HCT116 (cell line): Measurements from ENCODE around the gene DTD1. TPM values are rescaled to one million over a fixed set of nuclear protein-coding genes. Genes with fewer than 3 reads are reported as not detected.

Source experiments
- ATAC-seq: fragments of 200-7000 bp; cut with Tn5 transposase; 2 replicates; pipeline ENCODE4 v1.9.1; 2020; ENCODE audit warnings: mild to moderate bottlenecking, moderate library complexity
- BruUV-seq: library from RNA; stranded (reverse); fragments of 400-500 nt; replicated peaks from 2 replicates; lab custom pipeline; 2021; lab: Mats Ljungman, UMichigan
- CTCF ChIA-PET: fragments of 300-600 bp; sonication (Branson Sonifier 250); formaldehyde crosslinking; loops from one replicate; lab custom pipeline; 2021; ENCODE audit warnings: antibody characterized with exemption; lab: Charles Lee
- POLR2A ChIA-PET: fragments of 300-600, 350-600 bp; sonication (Branson Sonifier 250); formaldehyde crosslinking; loops from one replicate; lab custom pipeline; 2021; ENCODE audit warnings: antibody characterized with exemption; lab: Charles Lee
- RAD21 ChIA-PET, 2 experiments: fragments of 300-600 bp; sonication (Branson Sonifier 250); formaldehyde crosslinking; loops; one replicate each; lab custom pipeline; 2023; ENCODE audit warnings: low total read pairs in 2 of 2; ENCODE audit not compliant: uncharacterized antibody in 2 of 2, unreplicated experiment in 2 of 2, low non-redundant PET in 1 of 2; lab: Charles Lee
- DNase-seq: peaks from one replicate; pipeline ENCODE4 v3.0.0-alpha.2; 2010; ENCODE audit warnings: low read depth, low spot score
- H2AFZ ChIP-seq: fragments of 200-600 bp; shearing (Covaris generic), sonication (generic); 2 replicates; pipeline ENCODE4 v1.6.1; 2017; ENCODE audit warnings: low read depth, mixed run types, mixed read lengths, antibody characterized with exemption, low read length; ENCODE audit not compliant: poor library complexity, severe bottlenecking
- H3K27ac ChIP-seq: 2 replicates; pipeline ENCODE4 v1.5.1; 2012; ENCODE audit warnings: low read depth, low read length
- H3K27me3 ChIP-seq: fragments of 200-600 bp; sonication (generic); 2 replicates; pipeline ENCODE4 v1.6.1; 2016; ENCODE audit warnings: mixed run types, low read length, mixed read lengths; ENCODE audit not compliant: insufficient read depth
- H3K36me3 ChIP-seq, 2 experiments: fragments of 200-500 bp in 1 of 2; fragments of 200-600 bp in 1 of 2; sonication (Bioruptor generic) in 1 of 2; sonication (generic) in 1 of 2; 2 replicates each; pipeline versions ENCODE4 v1.5.1 to v1.6.1; 2014 to 2016; ENCODE audit warnings: low read length in 2 of 2, inconsistent platforms in 1 of 2, mixed read lengths in 1 of 2, mixed run types in 1 of 2; ENCODE audit not compliant: insufficient read depth in 2 of 2, control insufficient read depth in 1 of 2
- H3K4me1 ChIP-seq, 2 experiments: fragments of 200-600 bp in 1 of 2; sonication (generic) in 1 of 2; 2 replicates each; pipeline versions ENCODE4 v1.5.1 to v1.6.1; 2012 to 2017; ENCODE audit warnings: low read length in 2 of 2, inconsistent platforms in 1 of 2, mild to moderate bottlenecking in 1 of 2, mixed read lengths in 1 of 2, mixed run types in 1 of 2, moderate library complexity in 1 of 2; ENCODE audit not compliant: insufficient read depth in 2 of 2, control insufficient read depth in 1 of 2
- H3K4me2 ChIP-seq: fragments of 200-600 bp; sonication (generic); 2 replicates; pipeline ENCODE4 v1.6.1; 2017; ENCODE audit warnings: mixed run types, low read length, mixed read lengths
- H3K4me3 ChIP-seq, 2 experiments: fragments of 200-600 bp in 1 of 2; sonication (generic) in 1 of 2; replicated peaks in 1 of 2; 2 replicates each; pipeline ENCODE4 v1.5.1; 2011 to 2016; ENCODE audit warnings: low read length in 2 of 2, control low read depth in 1 of 2, low read depth in 1 of 2, mild to moderate bottlenecking in 1 of 2, mixed read lengths in 1 of 2, mixed run types in 1 of 2
- H3K79me2 ChIP-seq: fragments of 200-600 bp; sonication (generic); 2 replicates; pipeline ENCODE4 v1.6.1; 2017; ENCODE audit warnings: mild to moderate bottlenecking, mixed run types, low read length, moderate library complexity, mixed read lengths; ENCODE audit not compliant: insufficient read depth
- H3K9ac ChIP-seq: fragments of 200-600 bp; sonication (generic); 2 replicates; pipeline ENCODE4 v1.6.1; 2016; ENCODE audit warnings: low read length, mixed read lengths
- H3K9me2 ChIP-seq: fragments of 200-600 bp; sonication (generic), shearing (Covaris generic); 2 replicates; pipeline ENCODE4 v1.6.1; 2017; ENCODE audit warnings: mixed run types, mild to moderate bottlenecking, moderate library complexity; ENCODE audit not compliant: insufficient read depth
- H3K9me3 ChIP-seq, 2 experiments: fragments of 200-500 bp in 1 of 2; fragments of 200-600 bp in 1 of 2; sonication (Bioruptor generic) in 1 of 2; sonication (generic) in 1 of 2; 2 replicates each; pipeline ENCODE4 v1.6.1; 2014 to 2017; ENCODE audit warnings: low read length in 2 of 2, mixed read lengths in 2 of 2, inconsistent platforms in 1 of 2, low read depth in 1 of 2, mild to moderate bottlenecking in 1 of 2, mixed run types in 1 of 2, moderate library complexity in 1 of 2; ENCODE audit not compliant: control insufficient read depth in 1 of 2, insufficient read depth in 1 of 2
- H4K20me1 ChIP-seq: fragments of 200-600 bp; sonication (generic), shearing (Covaris generic); 2 replicates; pipeline ENCODE4 v1.6.1; 2017; ENCODE audit warnings: mixed run types, mild to moderate bottlenecking, moderate library complexity; ENCODE audit not compliant: insufficient read depth
- CBX3 ChIP-seq: IDR thresholded peaks from 2 replicates; pipeline ENCODE4 v1.6.1; 2012; ENCODE audit warnings: low read depth
- EGR1 ChIP-seq: IDR thresholded peaks from 2 replicates; pipeline ENCODE4 v1.6.1; 2012; ENCODE audit warnings: low read depth
- ELF1 ChIP-seq: IDR thresholded peaks from 2 replicates; pipeline ENCODE4 v1.6.1; 2012; ENCODE audit warnings: low read depth, borderline replicate concordance
- EZH2 ChIP-seq: fragments of 200-600 bp; sonication (generic); IDR thresholded peaks from 2 replicates; pipeline ENCODE4 v1.6.1; 2017; ENCODE audit warnings: antibody characterized with exemption, mixed run types
- EZH2phosphoT487 ChIP-seq: fragments of 200-600 bp; IDR thresholded peaks from 2 replicates; pipeline ENCODE4 v1.6.1; 2018; ENCODE audit warnings: antibody characterized with exemption, borderline replicate concordance
- FOSL1 ChIP-seq: IDR thresholded peaks from 2 replicates; pipeline ENCODE4 v1.6.1; 2012; ENCODE audit warnings: low read depth
- JUND ChIP-seq: IDR thresholded peaks from 2 replicates; pipeline ENCODE4 v1.6.1; 2012
- MAX ChIP-seq: IDR thresholded peaks from 2 replicates; pipeline ENCODE4 v1.6.1; 2012
- POLR2A ChIP-seq: IDR thresholded peaks from 2 replicates; pipeline ENCODE4 v1.7.0; 2011; ENCODE audit warnings: borderline replicate concordance; ENCODE audit not compliant: insufficient read depth, insufficient read length; ENCODE audit errors: extremely low read depth
- RAD21 ChIP-seq: IDR thresholded peaks from 2 replicates; pipeline ENCODE4 v1.6.1; 2012; ENCODE audit warnings: low read depth, mild to moderate bottlenecking
- SIN3A ChIP-seq: IDR thresholded peaks from 2 replicates; pipeline ENCODE4 v1.6.1; 2012; ENCODE audit warnings: low read depth
- SP1 ChIP-seq: IDR thresholded peaks from 2 replicates; pipeline ENCODE4 v1.6.1; 2012; ENCODE audit warnings: low read depth
- SRF ChIP-seq: IDR thresholded peaks from 2 replicates; pipeline ENCODE4 v1.6.1; 2012; ENCODE audit warnings: low read depth
- TCF7L2 ChIP-seq: IDR thresholded peaks from 2 replicates; pipeline ENCODE4 v1.7.0; 2011; ENCODE audit warnings: borderline replicate concordance, inconsistent platforms; ENCODE audit not compliant: insufficient read depth, insufficient read length; ENCODE audit errors: extremely low read depth
- YY1 ChIP-seq: IDR thresholded peaks from 2 replicates; pipeline ENCODE4 v1.6.1; 2011; ENCODE audit warnings: low read length, low read depth, moderate library complexity, mild to moderate bottlenecking; ENCODE audit not compliant: insufficient replicate concordance; ENCODE audit errors: extremely low read depth
- ZNF274 ChIP-seq: fragments of 200-500 bp; sonication (Bioruptor generic); IDR thresholded peaks from 2 replicates; pipeline ENCODE4 v1.6.1; 2014; ENCODE audit warnings: mild to moderate bottlenecking, low read depth, low read length, inconsistent platforms
- intact Hi-C: fragments of 100-400 bp; cut with micrococcal nuclease; formaldehyde crosslinking; loops from 2 replicates; pipeline ENCODE4 v1.10.0; 2022
- total RNA-seq: library from RNA; stranded (reverse); gene quantifications from one replicate; pipeline ENCODE4 v1.2.1, GENCODE V29; 2021; ENCODE audit not compliant: unreplicated experiment
- TF ChIP-seq, protein P1 (sequence below), 3 experiments: fragments of 200-600 bp in 1 of 3; sonication (generic) in 1 of 3; IDR thresholded peaks in 2 of 3; conservative IDR thresholded peaks in 1 of 3; 2 replicates each; pipeline ENCODE4 v1.5.1; 2012 to 2017; ENCODE audit warnings: low read depth in 2 of 3, low read length in 2 of 3, antibody characterized with exemption in 1 of 3, borderline replicate concordance in 1 of 3, control low read depth in 1 of 3, mild to moderate bottlenecking in 1 of 3, mixed read lengths in 1 of 3, mixed run types in 1 of 3, moderate library complexity in 1 of 3; ENCODE audit not compliant: insufficient read depth in 1 of 3
- TF ChIP-seq, protein P2 (sequence below): IDR thresholded peaks from 2 replicates; pipeline ENCODE4 v1.6.1; 2011; ENCODE audit warnings: mild to moderate bottlenecking, low read length, moderate library complexity; ENCODE audit not compliant: insufficient replicate concordance; ENCODE audit errors: extremely low read depth

DTD1 gene
- total RNA-seq, 1 experiment from 2014 or later, result 54.5 TPM

- no peak for DNase-seq
- no peaks in the 10 kb centered on the region for H3K9me3 ChIP-seq
- no peaks in the 10 kb centered on the region for H3K4me1 ChIP-seq
- no peak for TF ChIP-seq SRF
- TF ChIP-seq ELF1, result no peak
- TF ChIP-seq MAX, result no peak
- TF ChIP-seq SP1, result no peak
- no peak for TF ChIP-seq POLR2A
- TF ChIP-seq CBX3, result no peak
- no peak for TF ChIP-seq TCF7L2
- no peak for TF ChIP-seq SIN3A
- TF ChIP-seq FOSL1, result no peak
- no peak for TF ChIP-seq EZH2phosphoT487
- no peak for TF ChIP-seq EZH2
- TF ChIP-seq, protein P1, sequence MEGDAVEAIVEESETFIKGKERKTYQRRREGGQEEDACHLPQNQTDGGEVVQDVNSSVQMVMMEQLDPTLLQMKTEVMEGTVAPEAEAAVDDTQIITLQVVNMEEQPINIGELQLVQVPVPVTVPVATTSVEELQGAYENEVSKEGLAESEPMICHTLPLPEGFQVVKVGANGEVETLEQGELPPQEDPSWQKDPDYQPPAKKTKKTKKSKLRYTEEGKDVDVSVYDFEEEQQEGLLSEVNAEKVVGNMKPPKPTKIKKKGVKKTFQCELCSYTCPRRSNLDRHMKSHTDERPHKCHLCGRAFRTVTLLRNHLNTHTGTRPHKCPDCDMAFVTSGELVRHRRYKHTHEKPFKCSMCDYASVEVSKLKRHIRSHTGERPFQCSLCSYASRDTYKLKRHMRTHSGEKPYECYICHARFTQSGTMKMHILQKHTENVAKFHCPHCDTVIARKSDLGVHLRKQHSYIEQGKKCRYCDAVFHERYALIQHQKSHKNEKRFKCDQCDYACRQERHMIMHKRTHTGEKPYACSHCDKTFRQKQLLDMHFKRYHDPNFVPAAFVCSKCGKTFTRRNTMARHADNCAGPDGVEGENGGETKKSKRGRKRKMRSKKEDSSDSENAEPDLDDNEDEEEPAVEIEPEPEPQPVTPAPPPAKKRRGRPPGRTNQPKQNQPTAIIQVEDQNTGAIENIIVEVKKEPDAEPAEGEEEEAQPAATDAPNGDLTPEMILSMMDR (IDR thresholded peaks at IDR 0.05 in 2 of 3, conservative IDR thresholded peaks at IDR 0.05 in 1 of 3; ENCODE audit: borderline replicate concordance in 1 of 3, insufficient read depth in 1 of 3, low read depth in 2 of 3, low read length in 2 of 3), result no peak
- TF ChIP-seq, protein P2, sequence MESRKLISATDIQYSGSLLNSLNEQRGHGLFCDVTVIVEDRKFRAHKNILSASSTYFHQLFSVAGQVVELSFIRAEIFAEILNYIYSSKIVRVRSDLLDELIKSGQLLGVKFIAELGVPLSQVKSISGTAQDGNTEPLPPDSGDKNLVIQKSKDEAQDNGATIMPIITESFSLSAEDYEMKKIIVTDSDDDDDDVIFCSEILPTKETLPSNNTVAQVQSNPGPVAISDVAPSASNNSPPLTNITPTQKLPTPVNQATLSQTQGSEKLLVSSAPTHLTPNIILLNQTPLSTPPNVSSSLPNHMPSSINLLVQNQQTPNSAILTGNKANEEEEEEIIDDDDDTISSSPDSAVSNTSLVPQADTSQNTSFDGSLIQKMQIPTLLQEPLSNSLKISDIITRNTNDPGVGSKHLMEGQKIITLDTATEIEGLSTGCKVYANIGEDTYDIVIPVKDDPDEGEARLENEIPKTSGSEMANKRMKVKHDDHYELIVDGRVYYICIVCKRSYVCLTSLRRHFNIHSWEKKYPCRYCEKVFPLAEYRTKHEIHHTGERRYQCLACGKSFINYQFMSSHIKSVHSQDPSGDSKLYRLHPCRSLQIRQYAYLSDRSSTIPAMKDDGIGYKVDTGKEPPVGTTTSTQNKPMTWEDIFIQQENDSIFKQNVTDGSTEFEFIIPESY, result no peak
- TF ChIP-seq JUND, result no peak
- no peak for TF ChIP-seq YY1
- TF ChIP-seq RAD21, result no peak
- TF ChIP-seq EGR1, result no peak
- no peak for TF ChIP-seq ZNF274
- TF ChIP-seq, all 23 proteins: peak for 0
- no TSS peak for BruUV-seq
- Histone ChIP-seq H3K79me2 (no peaks in the 10 kb centered on the region), H3K4me2 (no peak overlapping the region), H3K9ac (no peak overlapping the region), H3K4me3 (no peak overlapping the region), H3K36me3 (no peaks in the 10 kb centered on the region), H3K9me2 (no peaks in the 10 kb centered on the region), H4K20me1 (no peaks in the 10 kb centered on the region; the same call in 1 of the 2 replicates), H3K27me3 (no peaks in the 10 kb centered on the region), H2AFZ (no peak overlapping the region), H3K27ac (no peak overlapping the region)
- no peak for ATAC-seq
- CTCF ChIA-PET, result no interaction called here
- intact Hi-C loops, result no loop called here
- POLR2A ChIA-PET, result no interaction called here
- RAD21 ChIA-PET, result no interaction called here
Observed at GRCh38 chr20:18750735-18751134, 162.9 kb downstream of the DTD1 start.
